HG03460 (cell line): ENCODE results near the gene TRIM46.

ENCODE experiments used
- ATAC-seq: cut with Tn5 transposase; IDR thresholded peaks from one replicate; pipeline ENCODE4 v1.9.1; 2021; ENCODE audit not compliant: unreplicated experiment

TRIM46 gene

DNA sequence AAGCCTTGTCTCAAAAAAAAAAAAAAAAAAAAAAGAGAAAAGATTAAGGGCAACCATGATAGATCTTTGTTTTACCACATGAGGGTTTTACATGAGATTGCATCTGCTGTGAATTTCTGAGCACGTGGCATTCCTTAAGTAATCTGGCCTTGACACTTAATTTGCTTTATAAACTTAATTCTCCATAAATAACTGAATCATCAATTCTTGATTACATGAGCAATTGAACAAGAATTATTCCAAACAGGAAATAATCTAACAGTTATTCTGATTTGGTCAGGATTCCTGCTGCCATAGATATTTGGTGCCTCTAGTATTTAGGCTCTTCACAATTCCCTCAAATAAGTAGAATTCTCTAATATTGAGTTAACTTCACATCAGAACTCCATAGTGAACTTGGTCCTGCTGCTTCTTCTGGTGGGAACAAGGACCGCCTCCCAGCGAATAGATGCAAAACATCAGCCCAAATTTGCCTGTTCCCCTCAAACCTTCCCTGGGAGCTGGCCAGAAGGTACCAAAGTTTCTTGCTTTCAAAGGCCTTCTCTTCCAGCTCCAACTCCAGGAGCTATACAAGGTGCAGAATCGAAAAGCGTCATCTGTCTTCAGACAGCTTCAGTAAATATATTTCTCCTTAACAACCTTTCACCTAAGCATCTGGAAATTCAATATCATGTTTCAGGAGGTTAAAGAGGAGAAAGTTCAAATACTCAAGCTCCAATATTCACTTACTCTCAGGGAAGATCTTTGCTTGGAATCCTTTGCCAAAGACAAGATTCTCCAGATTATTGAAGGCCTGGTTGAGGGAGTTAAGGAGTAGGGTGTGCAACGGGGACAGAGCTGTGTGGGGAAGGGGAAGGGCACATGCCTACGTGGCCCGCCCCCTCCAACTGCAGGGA, 1.6 kb upstream of the TRIM46 start:
- ATAC-seq, result no peak

DNA sequence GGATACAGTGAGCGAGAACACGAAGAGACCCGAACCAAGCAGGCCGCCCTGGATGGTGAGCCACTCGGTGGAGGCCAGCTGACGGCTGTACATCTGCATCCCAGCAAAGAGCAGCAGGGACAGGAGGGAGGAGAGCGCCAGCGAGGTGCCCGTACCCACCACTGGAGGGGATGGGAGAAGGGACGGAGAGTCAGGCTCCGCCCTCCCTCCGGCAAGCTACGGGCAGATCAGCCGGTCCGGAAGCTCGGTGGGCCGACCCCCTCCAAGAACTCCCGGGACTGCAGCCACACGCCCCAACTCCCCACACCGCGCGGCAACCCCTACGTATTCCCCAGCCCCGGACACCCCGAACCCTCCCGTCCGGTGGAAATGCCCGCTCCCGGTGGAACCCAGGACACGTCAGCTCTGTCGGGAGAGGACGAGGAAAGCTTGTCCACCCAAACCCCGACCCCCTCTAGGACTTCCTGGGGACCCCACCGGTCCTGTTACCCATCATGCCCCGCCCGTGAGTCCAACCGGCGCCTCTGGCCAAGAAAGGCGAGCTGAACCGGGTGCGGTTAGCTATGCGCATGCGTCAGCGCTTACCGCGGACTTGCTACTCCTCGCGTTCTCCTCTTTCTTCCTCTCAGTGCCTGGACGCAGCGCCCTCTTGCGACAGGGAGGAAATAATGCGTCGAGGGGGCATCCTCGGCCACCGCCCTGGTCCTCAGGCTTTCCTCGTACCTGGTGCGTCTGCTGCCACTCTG, 744 bp upstream of the TRIM46 start, which contains the start of gene KRTCAP2:
KRTCAP2 (minus strand) TSS at position 573 of the 746 bp plus-strand sequence; CDS start at position 493, 80 bp downstream.
- peak; percentile 75 for ATAC-seq

DNA sequence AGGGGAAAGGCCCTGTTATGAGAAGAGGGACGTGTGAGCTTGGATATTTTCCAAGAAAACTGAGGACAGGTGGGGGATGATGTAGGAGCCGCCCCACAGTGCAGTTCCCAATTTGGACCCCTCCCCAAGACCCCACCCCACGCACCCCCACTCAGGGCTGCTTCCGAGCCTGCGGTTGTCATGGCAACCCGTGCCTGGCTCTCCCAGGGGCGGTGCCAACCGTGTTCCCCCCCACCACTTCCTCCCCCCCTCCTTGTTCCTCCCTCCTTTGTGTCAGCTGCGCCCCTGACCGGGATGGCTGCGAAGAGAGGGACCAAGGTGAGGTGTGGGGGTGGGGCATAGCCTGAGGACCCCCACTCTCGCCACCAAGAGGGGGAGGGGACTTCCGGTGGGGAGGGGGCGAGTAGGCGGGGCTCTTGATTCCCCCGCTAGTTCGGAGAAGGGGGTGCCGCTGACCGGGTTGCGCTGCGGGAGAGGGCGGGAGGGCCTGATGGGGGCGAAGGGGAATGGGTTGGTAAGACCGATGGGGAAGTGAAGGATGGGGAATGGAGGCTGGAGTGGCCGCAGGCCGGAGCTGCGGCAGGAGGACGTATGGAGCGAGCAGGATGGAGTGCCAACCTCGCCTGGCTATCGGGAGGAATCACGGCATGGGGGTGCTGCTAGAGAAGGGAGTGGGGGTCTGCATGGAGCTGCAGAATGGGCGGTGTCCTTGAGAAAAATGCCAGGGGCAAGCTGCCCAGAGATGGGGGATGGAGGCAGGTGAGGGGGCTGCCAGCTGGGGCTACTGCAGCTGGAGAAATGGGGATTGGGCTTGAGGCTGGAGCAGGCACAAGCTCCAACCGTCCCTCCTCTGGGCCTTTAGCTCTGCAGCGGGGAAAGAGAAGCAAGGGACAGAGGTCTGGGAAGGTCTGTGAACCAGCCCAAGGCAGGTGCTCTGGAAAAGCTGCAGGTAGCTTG, 953 bp downstream of the TRIM46 start:
- ATAC-seq, result no peak

- ATAC-seq, result no peak
Observed at GRCh38 chr1:155175281-155175926, 1.8 kb downstream of the TRIM46 start.

DNA sequence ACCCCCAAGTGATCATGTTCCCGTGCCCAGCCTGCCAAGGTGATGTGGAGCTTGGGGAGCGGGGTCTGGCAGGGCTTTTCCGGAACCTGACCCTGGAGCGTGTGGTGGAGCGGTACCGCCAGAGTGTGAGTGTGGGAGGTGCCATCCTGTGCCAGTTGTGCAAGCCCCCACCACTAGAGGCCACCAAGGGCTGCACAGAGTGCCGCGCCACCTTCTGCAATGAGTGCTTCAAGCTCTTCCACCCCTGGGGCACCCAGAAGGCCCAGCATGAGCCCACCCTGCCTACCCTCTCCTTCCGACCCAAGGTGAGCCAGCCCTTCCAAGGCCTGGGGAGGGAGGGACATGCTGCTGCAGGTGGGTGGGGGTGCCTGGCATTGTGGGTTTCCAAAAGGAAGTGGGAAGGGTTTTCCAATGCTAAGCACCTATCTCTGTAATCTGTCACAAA, 2.3 kb downstream of the TRIM46 start:
- ATAC-seq, result no peak

GRCh38 chr1:155176544-155177071, 3.0 kb downstream of the TRIM46 start:
- ATAC-seq, result no peak

DNA sequence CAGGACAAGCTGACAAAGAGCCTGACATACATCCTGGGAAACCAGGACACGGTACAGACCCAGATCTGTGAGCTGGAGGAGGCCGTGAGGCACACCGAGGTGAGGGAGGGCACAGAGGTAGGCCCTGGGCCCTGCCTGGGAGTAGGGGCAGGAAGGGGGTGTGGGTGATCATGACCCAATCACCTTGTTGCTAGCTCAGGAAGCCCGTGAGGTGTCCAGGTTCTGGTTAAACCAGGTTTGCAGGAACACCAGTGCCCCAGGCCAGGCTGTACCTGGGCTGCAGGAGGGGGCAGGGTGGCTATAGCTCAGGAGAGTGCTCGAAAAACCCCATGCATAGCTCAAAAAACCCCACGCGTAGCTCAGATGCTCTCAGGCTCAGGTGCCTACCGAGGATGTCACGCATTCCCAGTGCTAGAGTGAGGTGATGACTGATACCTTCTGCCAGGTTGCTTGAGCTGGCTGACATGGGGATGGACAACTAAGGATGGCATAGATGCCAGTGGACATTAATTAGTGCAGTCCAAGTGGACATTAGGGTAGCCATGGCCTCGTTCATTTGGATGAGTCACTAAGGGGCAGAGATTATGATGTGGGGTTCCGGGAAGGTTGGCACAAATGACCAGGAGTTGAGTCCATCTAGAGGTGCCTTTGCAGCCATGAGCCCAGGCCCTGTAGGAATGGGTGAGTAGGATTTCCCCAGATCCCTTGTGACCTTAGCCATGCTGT, 3.7 kb downstream of the TRIM46 start:
- ATAC-seq, result no peak

DNA sequence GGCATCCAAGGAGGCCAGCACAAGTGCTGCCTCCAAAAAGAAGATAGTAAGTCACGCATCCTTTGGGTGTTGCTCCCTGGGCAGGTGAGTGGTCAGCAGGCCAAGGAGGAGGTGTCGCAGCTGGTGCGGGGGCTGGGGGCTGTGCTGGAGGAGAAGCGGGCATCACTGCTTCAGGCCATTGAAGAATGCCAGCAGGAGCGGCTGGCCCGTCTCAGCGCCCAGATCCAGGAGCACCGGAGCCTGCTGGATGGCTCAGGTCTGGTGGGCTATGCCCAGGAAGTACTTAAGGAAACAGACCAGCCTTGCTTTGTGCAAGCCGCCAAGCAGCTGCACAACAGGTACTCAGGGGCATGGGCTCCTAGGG, 4.3 kb downstream of the TRIM46 start:
- ATAC-seq, result no peak

DNA sequence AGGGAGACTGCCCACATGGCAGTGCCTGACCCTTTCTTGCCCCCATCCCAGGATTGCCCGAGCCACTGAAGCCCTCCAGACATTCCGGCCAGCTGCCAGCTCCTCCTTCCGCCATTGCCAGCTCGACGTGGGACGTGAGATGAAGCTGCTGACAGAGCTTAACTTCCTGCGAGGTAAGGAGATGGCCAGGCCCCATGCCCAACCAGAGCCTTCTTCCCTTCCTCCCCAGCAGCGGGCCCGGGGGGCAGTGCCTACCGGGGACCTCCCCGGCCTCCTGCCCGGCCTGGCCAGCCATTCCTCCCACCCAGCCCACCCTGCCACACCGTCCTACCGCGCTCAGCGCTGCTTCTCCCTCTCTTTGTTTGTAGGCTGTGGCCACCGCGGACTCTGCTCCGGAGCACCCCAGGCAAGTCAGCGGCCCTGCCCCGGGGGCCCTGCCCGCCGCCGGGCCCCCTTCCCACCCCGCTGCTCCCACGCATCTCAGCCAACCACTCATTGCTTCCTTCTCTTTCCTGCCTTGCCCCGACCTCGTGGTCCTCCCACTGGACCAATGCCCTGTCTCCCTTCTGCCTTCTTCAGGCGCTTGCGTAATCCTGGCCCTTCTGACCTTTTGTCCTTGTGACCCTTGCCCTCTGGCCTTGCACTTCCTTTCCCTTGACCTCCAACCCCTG, 4.9 kb downstream of the TRIM46 start:
- ATAC-seq, result no peak

DNA sequence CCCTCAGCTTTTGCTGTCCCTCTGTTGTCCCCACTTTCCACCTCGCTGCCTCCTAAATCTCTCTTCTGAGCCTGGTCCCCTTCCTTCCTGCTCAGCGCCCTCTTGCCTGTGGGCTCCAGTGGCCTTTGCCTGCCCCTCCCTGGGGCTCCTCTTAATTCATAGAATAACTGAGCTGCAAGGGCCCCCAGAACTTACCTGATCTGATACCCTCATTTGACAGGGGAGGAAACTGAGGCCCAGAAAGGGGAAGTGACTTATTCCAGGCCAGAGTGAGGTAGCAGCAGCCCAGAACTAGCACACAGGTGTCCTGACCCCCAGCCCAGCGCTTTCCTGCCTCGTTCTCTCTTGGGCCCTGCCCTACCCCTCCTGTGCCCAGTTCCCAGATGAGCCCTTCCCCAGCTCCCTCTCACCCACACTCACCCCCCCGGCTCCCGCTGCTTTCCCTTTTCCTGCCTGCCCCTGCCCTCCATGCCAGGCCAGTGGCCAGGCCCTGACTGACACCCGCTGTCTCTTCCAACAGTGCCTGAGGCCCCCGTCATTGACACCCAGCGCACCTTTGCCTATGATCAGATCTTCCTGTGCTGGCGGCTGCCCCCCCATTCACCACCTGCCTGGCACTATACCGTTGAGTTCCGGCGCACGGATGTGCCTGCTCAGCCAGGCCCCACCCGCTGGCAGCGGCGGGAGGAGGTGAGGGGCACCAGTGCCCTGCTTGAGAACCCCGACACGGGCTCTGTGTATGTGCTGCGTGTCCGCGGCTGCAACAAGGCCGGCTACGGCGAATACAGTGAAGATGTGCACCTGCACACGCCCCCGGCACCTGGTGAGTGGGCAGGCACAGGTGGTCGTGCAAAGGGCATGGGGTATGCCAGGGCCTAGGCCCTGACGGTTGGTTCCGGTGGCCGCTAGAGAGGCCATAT, 5.7 kb downstream of the TRIM46 start:
- ATAC-seq, result no peak

DNA sequence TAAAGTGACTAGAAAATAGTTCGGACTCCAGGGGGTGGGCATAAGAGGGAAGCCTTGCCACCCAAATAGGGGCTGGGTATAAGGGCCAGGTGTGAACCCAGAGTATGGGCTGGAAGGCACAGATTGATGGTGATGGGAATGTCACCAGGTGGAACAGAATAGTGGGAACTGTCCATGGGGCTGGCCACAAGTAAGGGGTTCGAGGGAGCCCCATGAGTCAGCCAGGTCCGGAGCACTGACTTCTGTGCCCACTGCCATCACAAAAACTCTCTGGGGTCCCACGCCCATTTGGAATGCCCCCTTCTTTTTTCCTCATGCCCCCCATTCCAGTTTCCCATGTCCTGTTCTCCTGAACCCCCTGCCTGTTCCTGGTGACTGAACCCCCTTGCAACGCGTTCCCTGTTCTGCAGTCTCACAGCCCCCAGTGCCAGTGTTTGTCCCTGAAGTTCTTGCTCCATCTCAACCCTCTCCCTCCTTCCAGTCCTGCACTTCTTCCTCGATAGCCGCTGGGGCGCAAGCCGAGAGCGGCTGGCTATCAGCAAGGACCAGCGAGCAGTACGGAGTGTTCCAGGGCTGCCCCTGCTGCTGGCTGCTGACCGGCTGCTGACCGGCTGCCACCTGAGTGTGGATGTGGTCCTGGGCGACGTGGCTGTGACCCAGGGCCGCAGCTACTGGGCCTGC, 7.9 kb downstream of the TRIM46 start:
- no peak for ATAC-seq

DNA sequence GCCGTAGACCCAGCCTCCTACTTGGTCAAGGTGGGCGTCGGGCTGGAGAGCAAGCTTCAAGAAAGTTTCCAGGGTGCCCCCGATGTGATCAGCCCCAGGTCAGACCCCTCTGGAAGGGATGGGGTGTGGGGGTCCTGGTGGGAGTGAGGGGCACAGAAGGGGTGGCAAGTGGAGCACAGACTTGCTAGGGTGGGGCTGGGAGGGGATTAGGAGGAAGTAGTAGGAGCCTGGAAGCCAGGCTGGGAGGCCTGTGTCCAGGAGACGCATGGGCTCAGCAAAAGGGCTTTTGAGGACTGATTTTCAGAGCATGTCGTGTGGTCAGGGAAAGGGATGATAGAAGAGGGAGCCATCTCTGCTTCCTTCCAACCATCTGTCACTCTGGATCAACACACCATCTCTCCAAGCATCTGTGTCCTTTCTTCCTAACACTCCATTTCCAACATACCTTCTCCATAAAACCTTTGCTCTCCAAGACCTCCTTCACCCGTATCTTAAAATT, 8.5 kb downstream of the TRIM46 start:
- ATAC-seq, result no peak

GRCh38 chr1:155183775-155184221, 10.1 kb downstream of the TRIM46 start:
- no peak for ATAC-seq

GRCh38 chr1:155184351-155184811, 10.7 kb downstream of the TRIM46 start:
- ATAC-seq, result no peak

DNA sequence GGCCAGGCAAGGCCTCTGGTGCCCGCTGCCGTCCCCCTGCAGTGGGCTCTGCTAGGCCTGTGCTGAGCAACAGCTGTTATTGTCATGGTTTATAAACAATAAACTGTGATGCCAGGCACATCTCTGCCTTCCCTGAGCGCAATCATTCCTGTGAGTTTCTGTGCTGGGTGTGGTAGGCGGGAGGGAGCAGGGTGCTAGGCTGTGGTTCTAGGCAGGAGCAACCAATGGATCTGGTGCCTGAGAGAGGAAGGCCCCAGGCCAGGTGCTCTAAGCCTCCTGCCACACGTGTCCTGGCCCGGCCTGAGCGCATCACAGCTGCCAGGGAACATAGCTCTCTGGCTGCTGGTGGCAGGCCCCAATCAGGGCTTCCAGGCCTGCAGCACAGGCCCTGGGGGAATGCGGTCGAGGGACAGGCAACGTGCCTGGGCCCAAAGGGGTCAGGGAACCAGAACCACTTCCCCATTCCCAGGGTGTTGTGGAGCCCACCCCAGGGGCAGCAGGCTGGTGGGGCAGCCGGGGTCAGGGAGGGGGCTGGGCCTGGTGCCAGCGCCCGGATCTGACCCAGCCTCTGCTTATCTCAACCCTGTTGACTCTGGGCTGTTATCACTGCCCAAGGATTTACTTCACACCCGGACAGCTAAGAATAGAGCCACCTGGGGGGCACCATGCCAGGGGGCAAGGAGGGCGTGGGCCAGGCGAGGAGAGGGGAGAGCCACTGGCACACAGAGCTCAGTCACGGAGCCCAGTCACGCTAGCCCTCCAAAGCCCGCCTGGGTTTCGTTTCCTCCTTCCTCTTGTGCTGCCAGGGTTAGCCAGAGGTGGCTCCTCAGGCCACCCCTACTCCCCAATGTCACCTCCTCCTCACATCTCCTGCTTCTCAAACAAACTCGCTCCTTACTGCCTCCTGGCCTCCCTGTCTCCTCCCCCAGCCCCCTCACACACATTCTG, 11.5 kb downstream of the TRIM46 start:
- peak; percentile 78 for ATAC-seq

DNA sequence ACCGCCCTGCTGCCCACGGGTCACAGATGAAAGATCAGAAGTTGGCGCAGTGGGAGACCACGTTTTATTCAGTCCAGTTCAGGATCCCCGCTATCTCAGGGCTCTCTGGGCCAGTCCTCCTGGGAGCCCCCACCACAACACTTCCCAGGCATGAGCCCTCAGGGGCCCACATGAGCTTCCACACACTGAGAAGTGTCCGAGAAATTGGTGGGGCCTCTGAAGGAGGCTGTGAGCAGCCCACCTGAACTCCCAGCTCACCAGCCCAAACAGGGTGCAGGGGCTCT, 12.1 kb downstream of the TRIM46 start:
- ATAC-seq, result no peak
